CD4-positive, alpha-beta memory T cell (primary cell): ENCODE data around the gene ARHGDIB. TPM values are rescaled to one million over a fixed set of nuclear protein-coding genes. Genes with fewer than 3 reads are reported as not detected.

Experiments used
- CTCF ChIA-PET: fragments of 350-600 bp; sonication (Branson Sonifier 250); formaldehyde crosslinking; loops from one replicate; lab custom pipeline; 2021; ENCODE audit warnings: inconsistent platforms; ENCODE audit not compliant: partially characterized antibody; lab: Charles Lee
- POLR2A ChIA-PET: fragments of 350-600 bp; sonication (Branson Sonifier 250); formaldehyde crosslinking; loops from one replicate; lab custom pipeline; 2021; ENCODE audit not compliant: partially characterized antibody; lab: Charles Lee
- DNase-seq, 5 donors: peaks; one replicate each; pipeline versions ENCODE4 v3.0.0 to v3.0.0-alpha.2; 2020 to 2022; ENCODE audit warnings: mixed read lengths in 1 of 5
- H3K27ac ChIP-seq: one replicate; pipeline ENCODE4 v1.7.0; 2013; ENCODE audit warnings: low read depth, low read length
- H3K27me3 ChIP-seq: 2 replicates; pipeline ENCODE4 v1.7.0; 2013; ENCODE audit warnings: mild to moderate bottlenecking, low read length, moderate library complexity; ENCODE audit not compliant: insufficient read depth
- H3K36me3 ChIP-seq: 2 replicates; pipeline ENCODE4 v1.7.0; 2013; ENCODE audit warnings: mild to moderate bottlenecking, low read length, moderate library complexity; ENCODE audit not compliant: insufficient read depth
- H3K4me1 ChIP-seq: 2 replicates; pipeline ENCODE4 v1.7.0; 2013; ENCODE audit warnings: mild to moderate bottlenecking, low read length, moderate library complexity; ENCODE audit not compliant: insufficient read depth
- H3K4me3 ChIP-seq, 2 donors: one replicate each; pipeline ENCODE4 v1.7.0; 2013; ENCODE audit warnings: low read length in 2 of 2, mild to moderate bottlenecking in 1 of 2
- H3K9me3 ChIP-seq, 2 donors: one replicate each; pipeline ENCODE4 v1.7.0; 2013; ENCODE audit warnings: low read length in 2 of 2, control low read depth in 1 of 2; ENCODE audit not compliant: control insufficient read depth in 1 of 2
- H3K27ac Mint-ChIP-seq, 7 donors: one replicate each; pipeline ENCODE4 v1.8.0; 2020 to 2021; ENCODE audit warnings: mixed read lengths in 7 of 7, mild to moderate bottlenecking in 6 of 7, inconsistent platforms in 3 of 7, moderate library complexity in 3 of 7
- H3K27me3 Mint-ChIP-seq, 2 donors: one replicate each; pipeline ENCODE4 v1.8.0; 2020 to 2021; ENCODE audit warnings: mixed read lengths in 2 of 2
- H3K36me3 Mint-ChIP-seq, 2 donors: one replicate each; pipeline ENCODE4 v1.8.0; 2020 to 2021; ENCODE audit warnings: mixed read lengths in 2 of 2, inconsistent platforms in 1 of 2, mild to moderate bottlenecking in 1 of 2
- H3K4me1 Mint-ChIP-seq, 4 donors: one replicate each; pipeline ENCODE4 v1.8.0; 2020 to 2021; ENCODE audit warnings: mixed read lengths in 4 of 4, mild to moderate bottlenecking in 1 of 4
- H3K4me3 Mint-ChIP-seq, 8 donors: one replicate each; pipeline ENCODE4 v1.8.0; 2020 to 2021; ENCODE audit warnings: mixed read lengths in 8 of 8, mild to moderate bottlenecking in 7 of 8, moderate library complexity in 6 of 8, inconsistent platforms in 3 of 8
- H3K9me3 Mint-ChIP-seq, 8 donors: one replicate each; pipeline ENCODE4 v1.8.0; 2020 to 2021; ENCODE audit warnings: mixed read lengths in 8 of 8, mild to moderate bottlenecking in 5 of 8, inconsistent platforms in 3 of 8, moderate library complexity in 1 of 8
- intact Hi-C: fragments of 100-400 bp; cut with micrococcal nuclease; formaldehyde crosslinking; loops from one replicate; pipeline ENCODE4 v1.15.1; 2023
- polyA plus RNA-seq, 2 donors: library from polyadenylated mRNA; unstranded; fragments of 300-500 nt; fragmentation: Illumina TruSeq; gene quantifications; one replicate each; pipeline ENCODE4 v1.2.3, GENCODE V29; 2021
- total RNA-seq, 2 experiments: library from RNA; stranded (reverse); gene quantifications; one replicate each; pipeline ENCODE4 v1.2.3, GENCODE V29; 2021

The ARHGDIB gene
- total and polyA plus RNA-seq, 4 experiments from 2014 or later: 717 to 4,406 (median 1,865) TPM

GRCh38 chr12:14956024-14956891 is 5.1 kb downstream of the ARHGDIB start:
- H3K4me3 ChIP-seq: peak overlapping the region; percentile 43 to 77
- ChIA-PET CTCF (interaction anchor here (1.4 to 2.2 kb wide), 3 partner anchors 8 to 20 kb away, joined by 5 to 12 read pairs (median 7); partner anchors contain the start of gene ERP27), POLR2A (interaction anchor here (0.8 to 11.8 kb wide), 12 partner anchors 10 to 833 kb away, joined by 3 to 224 read pairs (median 6); partner anchors contain the start of genes EPS8 and ERP27)
- H3K9me3 ChIP-seq: no peaks in the 10 kb centered on the region
- Mint-ChIP-seq H3K36me3 (peaks cover 54 to 81% of the 10 kb centered on the region in 2 donors), H3K4me3 (peak overlapping the region; percentile 96 to 100 (median 99)), H3K4me1 (peaks cover 40 to 87% (median 51%) of the 10 kb centered on the region in 4 donors), H3K27me3 (no peaks in the 10 kb centered on the region), H3K9me3 (peaks cover 0 to 3% (median 0%) of the 10 kb centered on the region in 8 donors), H3K27ac (peak overlapping the region; percentile 81 to 98 (median 91))
- peaks cover 4% of the 10 kb centered on the region for H3K36me3 ChIP-seq
- peak overlapping the region; percentile 92 for H3K27ac ChIP-seq
- intact Hi-C loops: loop anchor here (10.0 kb wide), 1 partner anchor 561 kb away; no protein-coding TSS in a partner anchor
- no peaks in the 10 kb centered on the region for H3K27me3 ChIP-seq
- DNase-seq: peak in 1 of 5 donors; percentile 67
- H3K4me1 ChIP-seq: peaks cover 68% of the 10 kb centered on the region

- H3K36me3 Mint-ChIP-seq: peaks cover 59 to 84% of the 10 kb centered on the region in 2 donors
- H3K4me3 Mint-ChIP-seq: peak overlapping the region; percentile 79 to 94 (median 88)
- peaks cover 88% of the 10 kb centered on the region for H3K4me1 ChIP-seq
- ChIA-PET CTCF (interaction anchor here (0.7 to 2.2 kb wide), 5 partner anchors 10 to 584 kb away, joined by 3 to 8 read pairs (median 3); partner anchors contain the start of gene ERP27), POLR2A (interaction anchor here (0.6 to 3.0 kb wide), 9 partner anchors 9 to 184 kb away, joined by 3 to 19 read pairs (median 8); partner anchors contain the start of genes C12orf60, ERP27 and WBP11)
- H3K4me1 Mint-ChIP-seq: peaks cover 58 to 97% (median 71%) of the 10 kb centered on the region in 4 donors
- DNase-seq: peak in 1 of 5 donors; percentile 59
- peak overlapping the region; percentile 30 to 51 for H3K4me3 ChIP-seq
- no peaks in the 10 kb centered on the region for H3K27me3 ChIP-seq
- H3K27ac Mint-ChIP-seq: peak overlapping the region; percentile 94 to 100 (median 99)
- no peaks in the 10 kb centered on the region for H3K9me3 ChIP-seq
- H3K36me3 ChIP-seq: peaks cover 24% of the 10 kb centered on the region
- intact Hi-C loops: loop anchor here (10.0 kb wide), 1 partner anchor 559 kb away; no protein-coding TSS in a partner anchor
- H3K27me3 Mint-ChIP-seq: no peaks in the 10 kb centered on the region
- H3K27ac ChIP-seq: peak overlapping the region; percentile 92
- peaks cover 0 to 3% (median 0%) of the 10 kb centered on the region in 8 donors for H3K9me3 Mint-ChIP-seq
Measured at GRCh38 chr12:14954269-14954668, 7.1 kb downstream of the ARHGDIB start.

GRCh38 chr12:14953752-14954151 is 7.6 kb downstream of the ARHGDIB start:
- Mint-ChIP-seq H3K36me3 (peaks cover 60 to 84% of the 10 kb centered on the region in 2 donors), H3K4me3 (peak overlapping the region; percentile 79 to 94 (median 88)), H3K27me3 (no peaks in the 10 kb centered on the region), H3K27ac (peak overlapping the region; percentile 94 to 100 (median 99)), H3K4me1 (peaks cover 64 to 97% (median 76%) of the 10 kb centered on the region in 4 donors), H3K9me3 (peaks cover 0 to 3% (median 0%) of the 10 kb centered on the region in 8 donors)
- intact Hi-C loops: loop anchor here (10.0 kb wide), 1 partner anchor 559 kb away; no protein-coding TSS in a partner anchor
- Histone ChIP-seq H3K4me1 (peaks cover 93% of the 10 kb centered on the region), H3K27me3 (no peaks in the 10 kb centered on the region), H3K4me3 (peak overlapping the region; percentile 4 to 51), H3K27ac (peak overlapping the region; percentile 92), H3K36me3 (peaks cover 29% of the 10 kb centered on the region), H3K9me3 (no peaks in the 10 kb centered on the region)
- CTCF ChIA-PET: interaction anchor here (1.2 to 2.2 kb wide), 5 partner anchors 8 to 583 kb away, joined by 3 to 8 read pairs (median 3); partner anchors contain the start of gene ERP27
- POLR2A ChIA-PET: interaction anchor here (0.6 to 3.0 kb wide), 9 partner anchors 8 to 183 kb away, joined by 3 to 19 read pairs (median 8); partner anchors contain the start of genes C12orf60, ERP27 and WBP11
- DNase-seq: no peak

- H3K27ac ChIP-seq: peak overlapping the region; percentile 92
- Mint-ChIP-seq H3K27ac (peak overlapping the region; percentile 94 to 100 (median 99)), H3K27me3 (no peaks in the 10 kb centered on the region), H3K36me3 (peaks cover 57 to 83% of the 10 kb centered on the region in 2 donors), H3K9me3 (peaks cover 0 to 3% (median 0%) of the 10 kb centered on the region in 8 donors), H3K4me3 (peak overlapping the region; percentile 75 to 94 (median 90)), H3K4me1 (peaks cover 69 to 96% (median 85%) of the 10 kb centered on the region in 4 donors)
- peak; percentile 73 to 85 (median 81) for DNase-seq
- no peaks in the 10 kb centered on the region for H3K27me3 ChIP-seq
- intact Hi-C loops: loop anchor here (1.0 to 10.0 kb wide), 3 partner anchors 9 to 558 kb away; partner anchors contain the start of gene ARHGDIB
- H3K4me3 ChIP-seq: peak overlapping the region; percentile 45 to 51
- peaks cover 36% of the 10 kb centered on the region for H3K36me3 ChIP-seq
- CTCF ChIA-PET: interaction anchor here (0.5 to 2.8 kb wide), 6 partner anchors 10 to 593 kb away, joined by 3 to 9 read pairs (median 6); partner anchors contain the start of genes ARHGDIB and ERP27
- no peaks in the 10 kb centered on the region for H3K9me3 ChIP-seq
- POLR2A ChIA-PET: interaction anchor here (0.8 to 3.0 kb wide), 9 partner anchors 7 to 587 kb away, joined by 4 to 29 read pairs (median 13); partner anchors contain the start of genes ARHGDIB, ATF7IP and ERP27
- H3K4me1 ChIP-seq: peaks cover 99% of the 10 kb centered on the region
Measured at GRCh38 chr12:14952299-14952921, 9.0 kb downstream of the ARHGDIB start.

- ChIA-PET CTCF (interaction anchor here (0.5 to 2.8 kb wide), 6 partner anchors 8 to 593 kb away, joined by 3 to 9 read pairs (median 7); partner anchors contain the start of genes ARHGDIB and ERP27), POLR2A (interaction anchor here (0.8 to 2.8 kb wide), 6 partner anchors 8 to 586 kb away, joined by 4 to 29 read pairs (median 9); partner anchors contain the start of genes ARHGDIB and ATF7IP)
- Mint-ChIP-seq H3K27ac (peak overlapping the region; percentile 94 to 100 (median 99)), H3K4me3 (peak overlapping the region; percentile 75 to 94 (median 90)), H3K27me3 (no peaks in the 10 kb centered on the region), H3K9me3 (peaks cover 0 to 3% (median 0%) of the 10 kb centered on the region in 8 donors), H3K36me3 (peaks cover 58 to 85% of the 10 kb centered on the region in 2 donors), H3K4me1 (peaks cover 73 to 96% (median 87%) of the 10 kb centered on the region in 4 donors)
- Histone ChIP-seq H3K27me3 (no peaks in the 10 kb centered on the region), H3K27ac (peak overlapping the region; percentile 92), H3K36me3 (peaks cover 42% of the 10 kb centered on the region), H3K9me3 (no peaks in the 10 kb centered on the region), H3K4me3 (peak overlapping the region; percentile 45 to 51), H3K4me1 (peaks cover 99% of the 10 kb centered on the region)
- no peak for DNase-seq
- intact Hi-C loops: loop anchor here (1.0 to 10.0 kb wide), 3 partner anchors 9 to 557 kb away; partner anchors contain the start of gene ARHGDIB
Measured at GRCh38 chr12:14951851-14952250, 9.6 kb downstream of the ARHGDIB start.
